LNCAP (cell line): ENCODE data around the gene ALS2CL.

Source experiments
- CTCF ChIP-seq: fragments of 450-650 bp; IDR thresholded peaks from 2 replicates; pipeline ENCODE4 v1.5.1; 2017; ENCODE audit warnings: mild to moderate bottlenecking

Gene ALS2CL

GRCh38 chr3:46681387-46681786 lies 12.1 kb downstream of the ALS2CL start:
- TF ChIP-seq CTCF: no peak

GRCh38 chr3:46680298-46680826 lies 13.1 kb downstream of the ALS2CL start:
- no peak for TF ChIP-seq CTCF

DNA sequence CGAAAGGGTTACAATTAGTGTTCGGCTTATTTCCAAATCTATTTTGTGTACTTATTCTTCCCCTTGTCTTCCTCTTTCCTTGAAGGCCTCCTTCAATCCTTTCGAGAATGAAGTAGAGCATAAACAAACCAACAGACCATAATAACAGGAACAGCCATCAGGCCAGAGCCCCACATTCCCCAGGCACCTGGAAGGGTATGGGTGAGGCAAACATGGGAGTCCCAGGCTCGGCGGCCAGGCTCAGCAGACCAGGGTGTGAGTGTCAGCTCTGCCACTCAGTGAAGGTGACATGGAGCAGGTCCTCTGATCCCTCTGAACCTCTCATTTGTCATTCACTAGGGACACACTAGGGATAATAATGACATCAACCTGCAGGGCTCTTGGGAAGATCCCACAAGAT lies 13.8 kb downstream of the ALS2CL start:
- no peak for TF ChIP-seq CTCF

- no peak for TF ChIP-seq CTCF
Measured at GRCh38 chr3:46678280-46678679, 15.2 kb downstream of the ALS2CL start.

- no peak for TF ChIP-seq CTCF
Measured at GRCh38 chr3:46677411-46677726, 16.1 kb downstream of the ALS2CL start.

GRCh38 chr3:46676601-46677410 lies 16.7 kb downstream of the ALS2CL start:
- no peak for TF ChIP-seq CTCF

DNA sequence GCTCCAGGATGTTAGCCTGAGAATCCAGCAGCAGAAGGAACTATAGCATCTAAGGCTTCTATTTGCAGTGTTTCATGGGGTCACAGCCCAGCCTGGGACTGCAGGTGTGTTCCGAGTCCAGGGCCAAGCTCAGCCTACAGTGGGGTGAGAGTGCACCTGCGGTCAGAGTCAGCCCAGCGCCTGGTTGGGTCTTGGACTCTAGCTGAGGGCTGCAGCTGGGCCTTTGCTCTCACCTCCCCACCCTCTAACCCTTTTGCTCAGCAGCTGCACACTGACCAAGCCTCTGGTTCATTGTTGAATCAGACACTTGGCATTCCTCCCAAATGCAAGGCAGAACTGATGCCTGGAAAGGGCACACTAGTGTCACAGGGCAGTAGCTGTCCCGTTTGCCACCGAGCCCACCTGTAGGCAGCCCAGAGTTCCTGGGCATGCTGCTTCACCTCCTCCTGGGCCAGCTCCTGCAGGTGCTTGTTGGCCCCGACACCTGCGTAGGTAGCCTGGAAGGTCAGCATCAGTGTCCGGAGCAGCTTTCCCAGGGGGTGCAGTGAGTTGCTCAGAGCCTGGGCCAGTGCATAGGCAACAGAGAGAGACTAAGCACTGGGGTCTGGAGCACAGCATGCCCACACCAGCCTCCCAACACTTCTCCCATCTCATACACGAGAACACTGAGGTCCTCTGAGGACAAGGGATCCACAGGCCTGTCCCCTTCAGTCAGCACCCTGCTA lies 17.5 kb downstream of the ALS2CL start:
- no peak for TF ChIP-seq CTCF
